Measurements from ENCODE around the gene GLE1. TPM values are rescaled to one million over a fixed set of nuclear protein-coding genes. Genes with fewer than 3 reads are reported as not detected.

Gene GLE1
- 16.6 and 20.1 TPM in 2 replicates for total RNA-seq

GRCh38 chr9:128504485-128505413 is at the start of gene GLE1:
GLE1 (plus strand) TSS chr9:128504719; CDS start chr9:128504806, 87 bp downstream.

GRCh38 chr9:128455849-128456612 is 48.5 kb upstream of the GLE1 start, which contains the start of gene ODF2:
ODF2 (plus strand) TSS chr9:128456006; CDS start chr9:128456092, 86 bp downstream.

GRCh38 chr9:128552153-128552743 is 47.7 kb downstream of the GLE1 start, which contains the start of gene SPTAN1:
SPTAN1 (plus strand) TSS chr9:128552587; CDS start chr9:128566741, 14,154 bp downstream.

Other genes starting within 250 kb of the GLE1 start
- gene GOLGA2, start 228.7 kb upstream of the GLE1 start, total RNA-seq, result 136 and 138 TPM in 2 replicates
- 39.0 and 42.0 TPM in 2 replicates for gene SWI5, start 228.4 kb upstream of the GLE1 start, total RNA-seq
- gene TRUB2, start 182.3 kb upstream of the GLE1 start, total RNA-seq, result 17.5 and 18.0 TPM in 2 replicates
- gene COQ4, start 181.9 kb upstream of the GLE1 start, total RNA-seq, result 16.2 and 17.2 TPM in 2 replicates
- gene SLC27A4, start 164.2 kb upstream of the GLE1 start, total RNA-seq, result 10.2 and 14.2 TPM in 2 replicates
- gene URM1, start 133.3 kb upstream of the GLE1 start, total RNA-seq, result 30.3 and 32.9 TPM in 2 replicates
- gene CERCAM, start 83.9 kb upstream of the GLE1 start, total RNA-seq, result 71.5 and 120 TPM in 2 replicates
- gene ODF2, start 48.7 kb upstream of the GLE1 start, total RNA-seq, result 30.0 and 39.2 TPM in 2 replicates
- gene SPTAN1, start 47.9 kb downstream of the GLE1 start, total RNA-seq, result 321 and 365 TPM in 2 replicates
- 23.5 and 25.1 TPM in 2 replicates for gene DYNC2I2, start 152.1 kb downstream of the GLE1 start, total RNA-seq
- 559 and 567 TPM in 2 replicates for gene SET, start 184.5 kb downstream of the GLE1 start, total RNA-seq
- 0.55 and 0.85 TPM in 2 replicates for gene PKN3, start 197.8 kb downstream of the GLE1 start, total RNA-seq
- 25.1 and 30.2 TPM in 2 replicates for gene ZDHHC12, start 219.4 kb downstream of the GLE1 start, total RNA-seq